IMR-90 (cell line): ENCODE measurements around the gene CCDC60. TPM values are rescaled to one million over a fixed set of nuclear protein-coding genes. Genes with fewer than 3 reads are reported as not detected.

Experiments
- ATAC-seq: fragments of 200-7000 bp; cut with Tn5 transposase; 2 replicates; pipeline ENCODE4 v1.9.1; 2020; ENCODE audit warnings: low read depth, mild to moderate bottlenecking, moderate library complexity
- BruUV-seq: library from RNA; stranded (reverse); fragments of 400-500 nt; replicated peaks from 2 replicates; lab custom pipeline; 2021; lab: Mats Ljungman, UMichigan
- CTCF ChIA-PET: fragments of 300-600 bp; formaldehyde crosslinking; extraction: SDS; loops from one replicate; lab custom pipeline; 2021; ENCODE audit warnings: antibody characterized with exemption; lab: Yijun Ruan, JAX
- POLR2A ChIA-PET: fragments of 300-600 bp; sonication (Branson Sonifier 250); formaldehyde crosslinking; loops from one replicate; lab custom pipeline; 2022; ENCODE audit warnings: antibody characterized with exemption; ENCODE audit not compliant: unreplicated experiment; lab: Charles Lee
- DNase-seq: peaks from one replicate; pipeline ENCODE4 v3.0.0; 2013
- H2AFZ ChIP-seq: replicated peaks from 2 replicates; pipeline ENCODE3; 2013; ENCODE audit warnings: low read length, mild to moderate bottlenecking; ENCODE audit not compliant: poor library complexity
- H2AK5ac ChIP-seq: 2 replicates; pipeline ENCODE4 v1.6.1; 2013; ENCODE audit warnings: low read depth, low read length, inconsistent platforms
- H2AK9ac ChIP-seq: replicated peaks from 2 replicates; pipeline ENCODE3; 2013; ENCODE audit warnings: mild to moderate bottlenecking, low read depth, low read length, moderate library complexity; ENCODE audit not compliant: poor library complexity
- H2BK120ac ChIP-seq: 2 replicates; pipeline ENCODE4 v1.6.1; 2013; ENCODE audit warnings: low read depth, low read length, inconsistent platforms
- H2BK15ac ChIP-seq: 3 replicates; pipeline ENCODE4 v1.6.1; 2013; ENCODE audit warnings: low read depth, low read length, inconsistent platforms
- H2BK20ac ChIP-seq: 2 replicates; pipeline ENCODE4 v1.6.1; 2013; ENCODE audit warnings: low read depth, mild to moderate bottlenecking, inconsistent platforms, low read length, moderate library complexity
- H2BK5ac ChIP-seq: 2 replicates; pipeline ENCODE4 v1.6.1; 2013; ENCODE audit warnings: mild to moderate bottlenecking, low read depth, low read length, inconsistent platforms; ENCODE audit not compliant: poor library complexity, severe bottlenecking
- H3K14ac ChIP-seq: replicated peaks from 2 replicates; pipeline ENCODE4 v1.6.1; 2013; ENCODE audit warnings: low read depth, low read length, inconsistent platforms
- H3K18ac ChIP-seq: 2 replicates; pipeline ENCODE4 v1.6.1; 2013; ENCODE audit warnings: low read depth, low read length, control low read depth
- H3K23ac ChIP-seq: 2 replicates; pipeline ENCODE4 v1.6.1; 2013; ENCODE audit warnings: low read depth, low read length, inconsistent platforms
- H3K27ac ChIP-seq: 2 replicates; pipeline ENCODE4 v1.5.1; 2013; ENCODE audit warnings: mild to moderate bottlenecking, control low read depth, low read length; ENCODE audit not compliant: insufficient read depth
- H3K27me3 ChIP-seq: 2 replicates; pipeline ENCODE4 v1.6.1; 2013; ENCODE audit warnings: low read length; ENCODE audit not compliant: control insufficient read depth, insufficient read depth
- H3K36me3 ChIP-seq: 2 replicates; pipeline ENCODE4 v1.6.1; 2013; ENCODE audit warnings: low read length, mixed read lengths; ENCODE audit not compliant: control insufficient read depth, insufficient read depth
- H3K4ac ChIP-seq: 2 replicates; pipeline ENCODE4 v1.6.1; 2013; ENCODE audit warnings: low read depth, low read length, inconsistent platforms
- H3K4me1 ChIP-seq: 2 replicates; pipeline ENCODE4 v1.6.1; 2013; ENCODE audit warnings: low read length, mixed read lengths; ENCODE audit not compliant: control insufficient read depth, insufficient read depth
- H3K4me2 ChIP-seq: 2 replicates; pipeline ENCODE4 v1.6.1; 2013; ENCODE audit warnings: low read depth, mild to moderate bottlenecking, control low read depth, low read length, moderate library complexity
- H3K4me3 ChIP-seq: 2 replicates; pipeline ENCODE4 v1.5.1; 2013; ENCODE audit warnings: low read depth, mild to moderate bottlenecking, control low read depth, low read length, moderate library complexity; ENCODE audit not compliant: insufficient read depth
- H3K56ac ChIP-seq: 2 replicates; pipeline ENCODE4 v1.6.1; 2013; ENCODE audit warnings: low read length, inconsistent platforms; ENCODE audit not compliant: insufficient read depth; ENCODE audit errors: extremely low read depth
- H3K79me1 ChIP-seq, 2 experiments: 2 replicates each; pipeline ENCODE4 v1.6.1; 2013; ENCODE audit warnings: low read length in 2 of 2, inconsistent platforms in 1 of 2, low read depth in 1 of 2
- H3K9ac ChIP-seq: 2 replicates; pipeline ENCODE4 v1.6.1; 2013; ENCODE audit warnings: low read depth, low read length, control low read depth
- H3K9me1 ChIP-seq: 2 replicates; pipeline ENCODE4 v1.6.1; 2013; ENCODE audit warnings: low read length, inconsistent platforms; ENCODE audit not compliant: insufficient read depth
- H3K9me3 ChIP-seq: 2 replicates; pipeline ENCODE4 v1.6.1; 2013; ENCODE audit warnings: low read length; ENCODE audit not compliant: control insufficient read depth, insufficient read depth
- H4K20me1 ChIP-seq: 2 replicates; pipeline ENCODE4 v1.6.1; 2013; ENCODE audit warnings: low read length, inconsistent platforms; ENCODE audit not compliant: insufficient read depth
- H4K5ac ChIP-seq: 2 replicates; pipeline ENCODE4 v1.6.1; 2013; ENCODE audit warnings: mild to moderate bottlenecking, low read depth, low read length, control low read depth
- H4K8ac ChIP-seq, 2 experiments: 2 replicates each; pipeline ENCODE4 v1.6.1; 2013; ENCODE audit warnings: low read depth in 2 of 2, low read length in 2 of 2, control low read depth in 1 of 2, inconsistent platforms in 1 of 2
- H4K91ac ChIP-seq: 2 replicates; pipeline ENCODE4 v1.6.1; 2013; ENCODE audit warnings: low read depth, low read length, inconsistent platforms; ENCODE audit not compliant: insufficient read depth
- BHLHE40 ChIP-seq: fragments of 150-350 bp; IDR thresholded peaks from 2 replicates; pipeline ENCODE4 v1.6.1; 2016; ENCODE audit warnings: mild to moderate bottlenecking, low read depth, low read length
- CEBPB ChIP-seq: IDR thresholded peaks from 2 replicates; pipeline ENCODE4 v1.6.1; 2012; ENCODE audit warnings: low read depth, low read length, improper control_type of control experiment
- CHD1 ChIP-seq: IDR thresholded peaks from 2 replicates; pipeline ENCODE4 v1.6.1; 2012; ENCODE audit warnings: low read depth, low read length, improper control_type of control experiment
- CTCF ChIP-seq: conservative IDR thresholded peaks from 2 replicates; pipeline ENCODE4 v1.5.1; 2012; ENCODE audit warnings: mild to moderate bottlenecking, low read depth, low read length, improper control_type of control experiment
- ELK1 ChIP-seq: fragments of 150-350 bp; IDR thresholded peaks from 2 replicates; pipeline ENCODE4 v1.6.1; 2016; ENCODE audit warnings: low read depth, mild to moderate bottlenecking, low read length, moderate library complexity, borderline replicate concordance
- FOS ChIP-seq: fragments of 150-350 bp; IDR thresholded peaks from 2 replicates; pipeline ENCODE4 v1.6.1; 2016; ENCODE audit warnings: low read depth, low read length
- MAFK ChIP-seq: IDR thresholded peaks from 2 replicates; pipeline ENCODE4 v1.6.1; 2012; ENCODE audit warnings: low read depth, low read length, improper control_type of control experiment
- MAZ ChIP-seq: IDR thresholded peaks from 2 replicates; pipeline ENCODE4 v1.6.1; 2012; ENCODE audit warnings: low read depth, mild to moderate bottlenecking, low read length, improper control_type of control experiment, moderate library complexity, borderline replicate concordance
- MXI1 ChIP-seq: IDR thresholded peaks from 2 replicates; pipeline ENCODE4 v1.6.1; 2012; ENCODE audit warnings: low read depth, mild to moderate bottlenecking, low read length, moderate library complexity, borderline replicate concordance
- NFE2L2 ChIP-seq: fragments of 150-350 bp; IDR thresholded peaks from 2 replicates; pipeline ENCODE4 v1.6.1; 2016; ENCODE audit warnings: low read depth, mild to moderate bottlenecking, low read length
- POLR2A ChIP-seq: IDR thresholded peaks from 2 replicates; pipeline ENCODE4 v1.6.1; 2012; ENCODE audit warnings: mild to moderate bottlenecking, low read depth, low read length
- RAD21 ChIP-seq: IDR thresholded peaks from 2 replicates; pipeline ENCODE4 v1.6.1; 2012; ENCODE audit warnings: low read length, improper control_type of control experiment
- RCOR1 ChIP-seq: IDR thresholded peaks from 2 replicates; pipeline ENCODE4 v1.6.1; 2012; ENCODE audit warnings: mild to moderate bottlenecking, low read length, improper control_type of control experiment; ENCODE audit not compliant: insufficient replicate concordance
- RFX5 ChIP-seq: IDR thresholded peaks from 2 replicates; pipeline ENCODE4 v1.8.0; 2012; ENCODE audit warnings: low read depth, mild to moderate bottlenecking, low read length, moderate library complexity
- SMC3 ChIP-seq: fragments of 150-350 bp; IDR thresholded peaks from 2 replicates; pipeline ENCODE4 v1.6.1; 2016; ENCODE audit warnings: low read depth, mild to moderate bottlenecking, antibody characterized with exemption, low read length, moderate library complexity
- USF2 ChIP-seq: fragments of 150-350 bp; IDR thresholded peaks from 2 replicates; pipeline ENCODE4 v1.6.1; 2017; ENCODE audit warnings: mild to moderate bottlenecking, antibody characterized with exemption, low read length, low read depth
- WGBS, 2 experiments: methylation state at CpG; one replicate each; pipeline versions ENCODE4 v1.1.5 to v1.1.7; 2013; ENCODE audit warnings: missing lambda C conversion rate in 2 of 2; ENCODE audit not compliant: insufficient read length in 1 of 2; ENCODE audit errors: extremely low coverage in 2 of 2; 5-methylcytosine and 5-hydroxymethylcytosine counted together
- dilution Hi-C: fragments of 300-500 bp; cut with HindIII; formaldehyde crosslinking; loops from one replicate; pipeline ENCODE4 v1.14.3; 2018; ENCODE audit warnings: low sequenced_read_pairs; ENCODE audit not compliant: unreplicated experiment
- in situ Hi-C: fragments of 300-500 bp; cut with MboI; formaldehyde crosslinking; loops from 3 replicates; pipeline ENCODE4 v1.14.3; 2019; ENCODE audit warnings: low sequenced_read_pairs, inconsistent platforms, mixed read lengths
- intact Hi-C: fragments of 100-400 bp; cut with micrococcal nuclease; formaldehyde crosslinking; loops from 2 replicates; pipeline ENCODE4 v1.10.0; 2022
- polyA plus RNA-seq, 3 experiments: library from polyadenylated mRNA; depleted of rRNA; stranded (reverse); fragments of >200 nt; gene quantifications; 2 replicates each; pipeline ENCODE4 v1.2.3, GENCODE V29; 2012; ENCODE audit warnings: low replicate concordance in 1 of 3
- total RNA-seq: library from RNA; depleted of rRNA; stranded (reverse); fragments of >200 nt; gene quantifications from 2 replicates; pipeline ENCODE4 v1.2.3, GENCODE V29; 2012

CCDC60 gene
- total and polyA plus RNA-seq, 2 of the 4 experiments (the other 2 are of a cell fraction), result not detected

GRCh38 chr12:119565404-119565803 is 230.9 kb downstream of the CCDC60 start:
- Histone ChIP-seq H3K79me1 (no peaks in the 10 kb centered on the region), H4K20me1 (no peaks in the 10 kb centered on the region), H4K8ac (no peak overlapping the region), H3K9ac (no peak overlapping the region), H2AK5ac (no peak overlapping the region), H3K18ac (no peak overlapping the region), H3K27ac (no peak overlapping the region), H3K36me3 (no peaks in the 10 kb centered on the region), H3K56ac (no peak overlapping the region), H3K4ac (no peak overlapping the region), H3K4me1 (no peaks in the 10 kb centered on the region), H4K91ac (no peak overlapping the region), H3K4me3 (no peak overlapping the region), H3K23ac (no peak overlapping the region), H2BK5ac (no peak overlapping the region), H2BK15ac (no peak overlapping the region), H3K14ac (no peak overlapping the region), H3K4me2 (no peak overlapping the region), H2AFZ (no peak overlapping the region), H2BK20ac (no peak overlapping the region), H2AK9ac (no peak overlapping the region), H4K5ac (no peak overlapping the region), H3K9me1 (no peaks in the 10 kb centered on the region), H2BK120ac (no peak overlapping the region), H3K9me3 (peaks cover 9% of the 10 kb centered on the region; the same call in 1 of the 2 replicates), H3K27me3 (no peaks in the 10 kb centered on the region)
- DNase-seq (no peak), ATAC-seq (no peak)
- ChIA-PET CTCF (no interaction called here), POLR2A (no interaction called here)
- in situ Hi-C loops, result no loop called here
- intact Hi-C loops, result no loop called here
- dilution Hi-C loops, result no loop called here
- no CpG with 5 or more reads among the region's 3 CpGs for WGBS, 2 experiments
- no TSS peak for BruUV-seq
- no peak for TF ChIP-seq RCOR1
- no peak for TF ChIP-seq BHLHE40
- no peak for TF ChIP-seq ELK1
- no peak for TF ChIP-seq FOS
- TF ChIP-seq MAFK, result no peak
- TF ChIP-seq USF2, result no peak
- no peak for TF ChIP-seq CHD1
- no peak for TF ChIP-seq RAD21
- TF ChIP-seq CEBPB, result no peak
- no peak for TF ChIP-seq POLR2A
- TF ChIP-seq NFE2L2, result no peak
- TF ChIP-seq CTCF, result no peak
- TF ChIP-seq RFX5, result no peak
- TF ChIP-seq MXI1, result no peak
- TF ChIP-seq SMC3, result no peak
- no peak for TF ChIP-seq MAZ
